Mesenteric fat pad (tissue), 1 donor: ENCODE data around the gene RCC1. TPM values are rescaled to one million over a fixed set of nuclear protein-coding genes. Genes with fewer than 3 reads are reported as not detected.
"Not testable (repeated sequence)": the region's sequence is repeated elsewhere in the genome, so short reads cannot be mapped to it uniquely, and the experiment has no call there.

ENCODE experiments used
- DNase-seq: peaks from one replicate; pipeline ENCODE4 v3.0.0-alpha.2; 2020; ENCODE audit warnings: low spot score
- total RNA-seq: library from RNA; stranded (reverse); fragmentation: NEBNext Ultra II Directional; extraction: Animal tissue kit (Norgen Biotek cat#: 25700); gene quantifications from one replicate; pipeline ENCODE4 v1.2.1, GENCODE V29; 2021
- donor health status: DM: yes; HTN: yes; CAD: no.

The RCC1 gene
- total RNA-seq, 1 donor from 2014 or later = 18.6 TPM

DNA sequence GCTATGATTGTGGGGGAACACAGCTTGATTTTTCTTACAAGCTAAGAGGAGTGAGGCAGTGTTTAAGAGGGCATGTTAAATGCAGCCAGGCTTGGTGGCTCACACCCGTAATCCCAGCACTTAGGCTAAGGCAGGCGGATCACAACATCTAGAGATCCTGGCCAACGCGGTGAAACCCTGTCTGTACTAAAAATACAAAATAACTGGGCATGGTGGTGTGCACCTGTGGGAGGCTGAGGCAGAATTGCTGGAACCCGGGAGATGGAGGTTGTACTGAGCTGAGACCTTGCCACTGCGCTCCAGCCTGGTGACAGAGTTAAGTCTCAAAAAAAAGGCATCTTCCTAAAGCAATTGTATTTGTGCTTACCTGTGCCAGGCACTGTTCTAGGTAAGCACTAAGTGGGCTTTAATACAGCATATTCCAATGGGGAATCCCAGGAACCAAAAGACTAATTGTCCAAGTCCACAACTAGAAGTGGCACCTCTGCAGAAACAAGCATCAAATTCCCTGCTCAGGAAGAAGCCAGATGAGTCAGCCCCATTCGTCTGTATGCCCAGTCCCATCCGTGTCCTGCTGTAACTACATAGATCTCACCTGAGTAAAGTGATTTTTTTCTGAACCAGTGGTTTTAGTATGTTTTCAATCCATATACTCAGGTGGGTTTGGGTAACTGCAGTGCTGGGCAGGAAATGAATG is 4.6 kb downstream of the RCC1 start:
- no peak for DNase-seq

DNA sequence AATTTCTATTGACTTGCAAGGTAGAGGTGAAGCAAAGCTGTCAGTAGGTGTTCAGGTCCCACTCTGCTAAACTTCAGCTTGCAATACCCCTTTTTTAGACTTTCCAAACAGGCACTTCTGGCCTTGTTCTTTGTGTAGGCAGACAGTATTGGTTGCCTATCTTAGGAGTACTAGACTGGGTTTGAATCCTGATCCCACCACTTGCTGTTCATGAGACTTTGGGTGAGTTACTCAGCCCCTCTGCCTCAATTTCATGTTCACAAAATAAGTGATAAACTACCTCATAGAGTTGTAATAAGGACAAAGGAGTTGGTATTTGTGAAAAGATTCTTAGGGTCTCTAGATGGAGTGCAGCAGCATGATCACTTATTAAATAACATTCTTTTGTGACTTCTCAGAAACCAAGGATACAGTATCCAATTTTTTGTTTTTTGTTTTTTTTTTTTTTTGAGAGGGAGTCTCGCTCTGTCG is 5.2 kb downstream of the RCC1 start:
- DNase-seq = no peak

DNA sequence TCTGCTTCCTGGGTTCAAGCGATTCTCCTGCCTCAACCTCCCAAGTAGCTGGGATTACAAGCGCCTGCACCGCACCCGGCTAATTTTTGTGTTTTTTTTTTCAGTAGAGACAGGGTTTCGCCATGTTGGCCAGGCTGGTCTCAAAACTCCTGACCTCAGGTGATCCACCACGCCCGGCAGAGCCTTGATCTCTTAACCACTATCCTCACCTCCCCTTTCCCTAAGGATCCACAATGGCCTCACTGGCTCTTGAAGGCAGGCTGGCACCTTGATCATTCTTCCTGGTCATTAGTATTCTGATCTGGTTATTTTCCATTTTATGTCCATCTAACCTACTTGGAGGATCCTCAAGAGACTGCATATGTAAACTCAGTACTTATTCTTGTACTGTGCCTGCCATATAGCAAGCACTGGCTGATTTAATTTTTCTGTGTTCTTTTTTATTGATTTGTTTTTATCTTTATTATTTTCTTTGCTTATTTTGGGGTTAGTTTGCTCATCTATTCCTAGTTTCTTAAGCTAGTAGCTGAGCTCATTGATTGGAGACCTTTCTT is 6.3 kb downstream of the RCC1 start:
- no peak for DNase-seq

DNA sequence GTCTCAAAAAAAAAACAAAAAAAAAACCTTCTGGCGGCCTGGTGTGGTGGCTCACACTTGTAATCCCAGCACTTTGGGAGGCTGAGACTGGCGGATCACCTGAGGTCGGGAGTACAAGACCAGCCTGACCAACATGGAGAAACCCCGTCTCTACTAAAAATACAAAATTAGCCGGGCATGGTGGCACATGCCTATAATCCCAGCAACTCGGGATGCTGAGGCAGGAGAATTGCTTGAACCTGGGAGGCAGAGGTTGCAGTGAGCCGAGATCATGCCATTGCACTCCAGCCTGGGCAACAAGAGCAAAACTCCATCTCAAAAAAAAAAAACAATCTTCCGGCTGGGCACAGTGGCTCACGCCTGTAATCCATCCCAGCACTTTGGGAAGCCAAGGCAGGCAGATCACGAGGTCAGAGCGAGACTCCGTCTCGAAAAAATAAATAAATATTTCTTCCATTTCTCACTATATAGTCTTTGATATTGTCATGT is 8.6 kb downstream of the RCC1 start:
- DNase-seq = not testable (repeated sequence)

DNA sequence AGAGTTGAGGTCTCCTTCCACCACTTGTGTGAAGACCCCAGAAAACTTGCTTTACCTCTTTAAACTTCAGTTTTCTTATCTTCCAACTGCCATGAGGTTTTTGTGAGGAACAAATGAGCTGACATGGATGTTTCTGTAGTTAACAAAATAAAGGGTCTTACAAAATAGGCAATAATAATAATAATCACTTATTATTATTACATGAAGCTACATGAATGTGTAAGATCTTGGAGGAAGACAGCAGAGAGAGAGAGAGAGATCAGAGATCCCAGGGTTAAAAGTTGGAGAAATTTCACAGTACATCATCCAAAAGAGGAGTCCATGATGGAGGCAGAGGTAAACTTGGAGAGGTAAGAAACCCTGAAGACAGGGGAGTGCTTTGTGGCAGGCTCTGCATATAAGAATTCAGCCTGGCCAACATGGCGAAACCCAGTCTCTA is 10.7 kb downstream of the RCC1 start:
- no peak for DNase-seq

DNA sequence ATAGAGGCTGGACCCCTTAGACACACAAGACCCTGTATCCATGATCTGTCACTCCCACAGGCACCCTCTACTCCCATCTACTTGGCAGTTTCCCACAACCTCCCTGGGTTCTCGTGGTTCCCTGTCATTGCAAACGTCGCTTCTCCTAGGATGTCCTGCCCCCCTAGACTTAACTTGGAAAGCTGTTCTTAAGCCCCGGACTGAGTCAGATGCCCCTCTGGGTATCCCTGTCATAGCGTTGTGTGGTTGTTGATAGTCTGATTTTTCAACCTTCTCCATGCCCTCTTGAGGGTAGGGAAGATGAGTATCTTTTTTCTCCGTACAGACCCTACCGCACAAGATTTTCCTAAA is 11.8 kb downstream of the RCC1 start:
- no peak for DNase-seq

DNA sequence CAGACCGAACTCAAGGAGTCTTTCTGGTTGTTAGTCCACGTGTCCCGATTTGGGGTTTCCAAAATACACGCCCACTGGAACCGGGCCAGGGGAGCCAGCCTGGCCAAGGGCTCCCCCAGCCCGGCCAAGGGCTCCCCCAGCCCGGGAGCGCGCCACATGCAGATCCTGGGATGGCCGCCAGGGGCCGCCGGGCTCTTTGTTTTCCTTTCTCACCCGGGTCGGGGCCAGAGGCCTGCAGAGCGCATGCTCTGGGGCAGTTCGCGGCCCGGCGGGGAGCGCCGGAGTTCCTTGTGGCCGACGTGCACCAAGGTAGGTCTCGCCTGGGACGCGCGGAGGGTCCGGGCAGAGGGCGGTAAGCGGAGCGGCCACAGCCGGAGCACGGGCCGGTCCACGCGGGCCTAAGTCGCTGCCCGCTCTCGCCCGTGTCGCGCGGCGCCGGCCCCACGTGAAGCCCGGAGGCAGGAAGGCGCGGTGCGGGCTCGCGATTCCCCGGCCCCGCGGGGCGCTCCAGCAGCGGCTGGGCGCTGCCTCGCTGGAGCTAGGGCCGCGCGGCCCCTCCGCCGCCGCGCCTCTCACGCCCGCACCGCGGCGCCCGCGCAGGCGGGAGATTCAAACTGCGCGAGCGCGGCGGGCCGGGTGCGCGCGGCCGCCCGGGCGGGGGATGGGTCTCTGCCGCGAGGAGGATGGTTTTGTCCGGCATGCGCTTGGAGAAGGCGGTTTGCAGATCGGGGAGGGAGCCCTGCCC is 12.3 kb downstream of the RCC1 start:
- peak; percentile 97 for DNase-seq

DNA sequence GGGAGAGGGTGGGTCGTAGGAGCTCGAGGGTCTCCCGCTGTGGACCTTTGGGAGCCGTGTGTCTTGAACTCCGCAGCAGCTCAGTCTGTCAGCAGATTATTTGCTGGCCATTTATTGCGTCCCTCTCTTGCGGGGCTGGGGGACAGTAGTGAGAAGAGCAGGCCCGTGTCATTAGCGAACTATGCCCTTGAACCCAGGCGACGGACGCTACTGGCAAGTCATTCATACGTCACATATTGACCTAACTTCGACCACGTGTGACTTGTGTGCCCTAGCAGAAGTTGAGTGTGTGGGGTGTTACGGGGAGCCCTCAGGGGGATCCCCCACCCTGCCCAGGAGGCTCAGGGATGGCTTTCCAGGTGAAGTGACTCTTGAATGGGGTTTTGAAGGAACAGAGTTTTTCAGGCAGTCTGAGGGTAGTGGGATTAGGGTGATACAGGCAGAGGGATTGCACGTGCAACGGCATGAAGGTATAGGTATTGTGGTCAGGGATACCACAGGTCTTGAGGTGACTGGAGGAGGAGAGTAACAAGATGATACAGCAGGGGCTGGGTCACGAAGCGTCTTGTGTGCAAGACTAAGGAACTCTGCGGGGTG is 13.0 kb downstream of the RCC1 start:
- DNase-seq = no peak

DNA sequence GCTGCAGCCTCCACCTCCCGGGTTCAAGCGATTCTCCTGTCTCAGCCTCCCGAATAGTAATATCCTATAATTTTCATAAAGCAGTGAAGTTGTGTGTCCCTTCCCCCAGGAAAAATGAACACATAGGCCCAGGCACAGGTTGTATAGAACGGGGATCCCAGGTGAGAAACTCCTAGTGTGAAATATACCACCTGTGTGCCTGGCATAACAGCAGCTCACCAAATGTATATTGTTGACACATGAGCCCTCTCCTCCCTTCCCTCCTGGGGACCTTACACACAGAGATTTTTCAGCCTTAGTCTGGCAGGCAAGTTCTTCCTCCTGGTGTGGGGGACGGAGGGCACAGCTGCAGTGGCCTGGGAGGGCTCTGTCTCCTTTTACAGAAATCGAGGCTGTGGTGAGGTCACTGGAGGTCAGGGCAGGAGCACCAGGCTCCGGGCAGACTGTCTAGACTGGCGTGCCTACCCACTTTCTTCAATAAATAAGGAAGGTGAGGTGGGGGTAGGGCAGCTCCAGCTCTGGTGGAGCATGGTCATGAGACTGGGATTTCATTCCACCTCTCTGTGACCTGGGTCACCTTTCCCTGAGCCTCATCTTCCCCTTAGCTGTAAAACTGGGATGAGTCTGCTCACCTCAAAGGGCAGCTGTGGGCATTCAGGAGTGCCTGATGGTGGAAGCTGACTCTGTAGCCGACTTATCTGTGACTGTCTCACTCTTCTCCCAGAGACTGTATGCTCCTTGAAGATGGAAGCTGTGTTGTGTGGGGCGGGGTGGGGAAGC is 14.3 kb downstream of the RCC1 start:
- DNase-seq = no peak

DNA sequence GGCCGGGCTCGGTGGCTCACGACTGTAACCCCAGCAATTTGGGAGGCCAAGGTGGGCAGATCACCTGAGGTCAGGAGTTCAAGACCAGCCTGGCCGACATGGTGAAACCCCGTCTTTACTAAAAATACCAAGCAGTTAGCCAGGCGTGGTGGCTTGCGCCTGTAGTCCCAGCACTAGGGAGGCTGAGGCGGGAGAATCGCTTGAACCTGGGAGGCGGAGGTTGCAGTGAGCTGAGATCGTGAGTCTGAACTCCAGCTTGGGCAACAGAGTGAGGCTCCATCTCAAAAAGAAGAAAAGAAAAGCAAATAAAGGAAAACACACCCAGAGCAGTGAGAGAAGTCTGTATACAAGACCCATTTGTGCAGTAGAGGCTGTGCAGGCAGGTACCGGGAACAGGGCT is 15.0 kb downstream of the RCC1 start:
- DNase-seq = not testable (repeated sequence)

DNA sequence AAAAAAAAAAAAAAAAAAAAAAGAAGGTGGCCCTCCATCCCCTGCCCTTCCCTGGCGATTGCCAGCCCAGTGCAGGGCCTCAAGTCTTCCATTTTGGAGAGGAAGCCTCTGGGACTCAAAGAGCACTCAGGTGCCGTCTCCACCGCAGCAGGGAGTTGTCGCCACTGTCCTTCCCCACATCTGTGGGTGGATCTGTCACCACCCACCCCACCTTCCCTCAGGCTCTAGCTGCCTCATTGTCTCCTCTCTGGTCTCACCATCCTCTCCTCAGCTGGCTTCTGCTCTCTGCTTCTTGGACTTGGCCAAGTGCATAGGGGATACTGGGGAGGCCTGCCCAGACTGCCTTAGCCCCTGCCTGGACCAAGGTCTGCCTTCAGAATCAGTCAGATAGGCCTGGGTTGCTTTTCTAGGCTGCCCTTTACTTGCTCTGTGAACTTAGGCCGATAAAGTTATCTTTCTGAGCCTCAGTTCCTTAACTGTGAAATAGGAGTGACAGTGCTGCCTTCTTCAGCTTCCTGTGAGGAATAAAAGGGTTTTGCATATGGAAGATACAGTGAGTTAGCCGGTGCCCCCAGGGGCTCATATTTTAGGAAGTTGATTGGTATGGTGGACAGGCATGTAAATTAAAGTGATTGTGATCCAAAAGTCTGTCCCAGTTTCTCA is 15.8 kb downstream of the RCC1 start:
- DNase-seq = no peak

DNA sequence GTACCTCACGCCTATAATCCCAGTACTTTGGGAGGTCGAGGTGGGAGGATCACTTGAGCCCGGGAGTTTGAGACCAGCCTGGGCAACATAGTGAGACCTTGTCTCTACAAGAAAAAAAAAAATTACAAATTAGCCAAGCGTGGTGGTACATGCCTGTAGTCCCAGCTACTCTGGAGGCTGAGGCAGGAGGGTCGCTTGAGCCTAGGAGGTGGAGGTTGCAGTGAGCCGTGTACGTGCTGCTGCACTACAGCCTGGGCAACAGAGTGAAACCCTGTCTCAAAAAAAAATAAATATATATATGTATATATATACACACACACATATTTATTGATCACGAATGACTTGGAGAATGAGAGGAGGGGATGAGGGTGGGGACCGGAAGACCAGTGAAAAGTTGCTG is 16.7 kb downstream of the RCC1 start:
- DNase-seq = not testable (repeated sequence)

DNA sequence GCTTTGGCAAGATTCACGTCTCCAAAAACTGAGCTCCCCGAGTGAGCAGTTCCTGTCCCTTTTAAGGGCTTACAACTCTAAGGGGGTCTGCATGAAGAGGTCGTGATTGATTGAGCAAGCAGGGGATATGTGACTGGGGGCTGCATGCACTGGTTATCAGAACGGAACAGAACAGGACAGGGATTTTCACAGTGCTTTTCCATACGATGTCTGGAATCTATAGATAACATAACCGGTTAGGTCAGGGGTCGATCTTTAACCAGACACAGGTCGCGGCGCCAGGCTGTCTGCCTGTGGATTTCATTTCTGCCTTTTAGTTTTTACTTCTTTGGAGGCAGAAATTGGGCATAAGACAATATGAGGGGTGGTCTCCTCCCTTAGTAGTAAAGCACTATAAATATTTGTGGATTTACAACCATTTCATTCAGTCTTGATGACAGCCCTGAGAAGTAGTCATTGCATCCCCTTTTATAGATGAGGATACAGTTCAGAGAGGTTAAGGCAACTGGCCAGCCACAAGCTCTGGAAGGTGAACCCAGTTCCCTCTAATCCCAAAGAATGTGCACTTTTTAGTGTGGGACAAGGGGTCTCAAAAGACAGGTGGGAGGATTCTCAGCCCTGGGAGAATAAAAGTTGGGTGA is 19.3 kb downstream of the RCC1 start:
- DNase-seq = not testable (repeated sequence)

DNA sequence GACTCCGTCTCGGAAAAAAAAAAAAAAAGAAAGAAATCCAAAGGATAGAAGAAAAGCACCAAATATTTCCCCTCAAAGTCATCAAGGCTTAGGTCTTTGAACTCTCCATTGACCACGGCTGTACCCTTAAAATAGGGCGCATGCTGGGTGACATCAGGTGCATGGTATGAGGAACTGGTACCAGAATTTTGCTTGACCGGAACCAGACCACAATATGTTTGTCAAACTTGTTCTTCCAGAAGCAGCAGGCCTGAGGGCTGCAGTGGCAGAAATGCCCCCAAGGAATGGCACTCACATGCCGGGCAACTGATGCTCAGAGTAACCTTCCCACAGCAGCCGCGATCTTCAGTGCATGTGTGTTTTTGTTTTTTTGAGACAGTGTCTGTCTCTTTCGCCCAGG is 21.0 kb downstream of the RCC1 start:
- DNase-seq = no peak

DNA sequence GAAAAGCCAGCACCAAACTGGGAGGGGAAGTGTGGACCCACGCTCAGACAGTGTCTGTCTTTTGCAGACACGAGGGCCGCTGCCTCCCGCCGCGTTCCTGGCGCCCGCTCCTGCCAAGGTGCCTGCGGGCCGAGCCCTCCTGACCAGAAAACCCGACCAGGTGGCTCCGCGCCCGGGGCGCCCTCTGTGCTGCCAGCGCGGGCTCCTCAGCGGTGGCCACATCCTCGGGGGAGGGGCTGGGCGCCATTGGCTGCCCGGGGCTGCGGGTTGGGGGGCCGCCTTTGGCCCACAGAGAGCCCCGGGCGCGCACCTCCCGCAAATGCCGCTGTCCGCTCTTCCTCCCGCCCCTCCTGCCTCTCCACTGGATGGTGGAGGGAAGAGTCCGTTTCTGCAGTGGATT is 24.6 kb downstream of the RCC1 start:
- DNase-seq = no peak

DNA sequence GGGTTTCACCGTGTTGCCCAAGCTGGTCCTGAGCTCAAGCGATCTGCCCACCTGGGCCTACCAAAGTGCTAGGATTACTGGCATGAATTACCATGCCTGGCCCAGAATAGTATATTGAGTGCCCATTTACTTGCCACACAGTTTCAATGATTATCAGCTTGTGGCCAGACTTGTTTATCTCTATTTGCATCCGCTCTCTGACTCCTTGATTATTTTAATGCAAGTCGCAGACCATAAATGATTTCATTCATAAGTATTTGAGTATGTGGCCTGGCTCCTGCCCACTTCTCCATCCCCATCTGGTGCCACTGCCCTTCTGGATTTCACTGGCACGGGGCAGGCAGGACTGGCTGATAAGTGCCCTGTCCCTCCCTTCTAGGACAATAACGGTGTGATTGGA is 28.8 kb downstream of the RCC1 start:
- no peak for DNase-seq

DNA sequence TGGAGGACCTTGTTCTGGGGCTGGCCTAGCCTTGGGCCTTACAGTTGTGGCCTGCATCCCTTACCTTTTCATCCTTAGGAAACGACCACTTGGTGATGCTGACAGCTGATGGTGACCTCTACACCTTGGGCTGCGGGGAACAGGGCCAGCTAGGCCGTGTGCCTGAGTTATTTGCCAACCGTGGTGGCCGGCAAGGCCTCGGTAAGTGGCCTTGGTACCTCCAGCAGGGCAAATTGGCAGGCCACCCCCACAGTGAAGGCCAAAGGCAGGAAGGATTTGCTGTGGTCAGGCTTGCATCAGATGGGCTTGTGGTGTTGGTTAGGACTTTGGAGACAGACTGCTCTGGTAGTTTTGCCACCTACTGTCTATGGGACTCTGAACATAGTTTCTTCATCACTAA is 29.3 kb downstream of the RCC1 start:
- DNase-seq = no peak

DNA sequence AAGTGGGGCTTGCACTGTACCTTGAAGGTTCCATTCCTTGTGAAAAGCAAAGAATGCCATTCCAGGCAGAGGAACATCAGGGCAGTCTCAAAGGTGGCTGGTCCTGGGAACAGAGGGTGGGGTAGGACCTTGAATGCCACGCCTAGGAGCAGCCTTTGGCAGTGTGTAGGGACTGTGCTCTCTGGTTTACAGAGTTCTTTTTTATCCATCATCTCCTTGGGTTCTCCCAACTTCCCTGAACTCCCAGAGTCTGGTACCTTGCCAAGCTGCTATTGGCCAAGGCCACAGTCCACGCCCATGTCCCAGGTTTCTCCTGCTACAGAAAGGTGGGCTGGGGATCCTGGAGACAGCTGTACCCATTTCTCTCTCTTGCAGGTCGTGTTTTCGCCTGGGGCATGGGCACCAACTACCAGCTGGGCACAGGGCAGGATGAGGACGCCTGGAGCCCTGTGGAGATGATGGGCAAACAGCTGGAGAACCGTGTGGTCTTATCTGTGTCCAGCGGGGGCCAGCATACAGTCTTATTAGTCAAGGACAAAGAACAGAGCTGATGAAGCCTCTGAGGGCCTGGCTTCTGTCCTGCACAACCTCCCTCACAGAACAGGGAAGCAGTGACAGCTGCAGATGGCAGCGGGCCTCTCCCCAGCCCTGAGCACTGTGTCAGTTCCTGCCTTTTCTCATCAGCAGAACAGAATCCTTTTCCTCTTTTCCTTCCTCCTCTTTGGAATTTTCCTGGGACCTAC is 31.8 kb downstream of the RCC1 start:
- DNase-seq = no peak

DNA sequence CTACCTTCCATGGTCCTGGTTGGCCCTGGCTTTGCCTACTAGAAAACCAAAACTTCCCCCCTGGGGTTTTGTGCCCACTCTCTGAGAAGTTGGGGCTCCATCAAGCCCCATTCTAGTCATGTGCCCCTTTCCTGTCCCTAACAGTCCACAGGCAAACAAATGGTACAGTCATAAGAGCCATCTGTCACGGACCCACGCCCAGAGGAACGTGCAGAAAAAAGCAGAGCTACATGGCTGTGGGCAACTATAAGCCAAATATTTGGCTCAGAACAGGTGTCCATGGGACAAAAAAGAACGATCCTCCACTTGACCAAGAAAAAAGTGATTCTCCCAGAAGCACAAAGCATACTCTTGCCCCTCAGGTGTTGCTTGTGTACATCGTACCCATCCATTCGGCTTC is 32.4 kb downstream of the RCC1 start:
- DNase-seq = no peak
